Naive thymus-derived CD8-positive, alpha-beta T cell (primary cell): ENCODE data around the gene LRRK1. TPM values are rescaled to one million over a fixed set of nuclear protein-coding genes. Genes with fewer than 3 reads are reported as not detected.

ENCODE experiments used
- ATAC-seq, 2 donors: fragments of 150-1000 bp; cut with Tn5 transposase in 1 of 2; sonication (Bioruptor Pico), chemical (Tn5 transposase) in 1 of 2; 1 replicate in 1 of 2; 2 replicates in 1 of 2; pipeline ENCODE4 v1.10.0; 2021; ENCODE audit warnings: mild to moderate bottlenecking in 2 of 2, moderate library complexity in 2 of 2
- POLR2A ChIA-PET: fragments of 350-600 bp; sonication (Branson Sonifier 250); formaldehyde crosslinking; loops from one replicate; lab custom pipeline; 2021; ENCODE audit warnings: antibody characterized with exemption; lab: Charles Lee
- DNase-seq, 10 donors: peaks; one replicate each; pipeline versions ENCODE4 v3.0.0 to v3.0.0-alpha.2; 2020 to 2022
- H3K27ac Mint-ChIP-seq, 10 donors: one replicate each; pipeline ENCODE4 v1.8.0; 2020 to 2022; ENCODE audit warnings: mild to moderate bottlenecking in 10 of 10, mixed read lengths in 10 of 10, moderate library complexity in 4 of 10, inconsistent platforms in 1 of 10
- H3K27me3 Mint-ChIP-seq, 5 donors: one replicate each; pipeline ENCODE4 v1.8.0; 2021 to 2022; ENCODE audit warnings: mixed read lengths in 5 of 5
- H3K36me3 Mint-ChIP-seq, 3 donors: one replicate each; pipeline ENCODE4 v1.8.0; 2020 to 2022; ENCODE audit warnings: mixed read lengths in 3 of 3, mild to moderate bottlenecking in 2 of 3, inconsistent platforms in 1 of 3
- H3K4me1 Mint-ChIP-seq, 4 donors: one replicate each; pipeline ENCODE4 v1.8.0; 2021 to 2022; ENCODE audit warnings: mixed read lengths in 4 of 4
- H3K4me3 Mint-ChIP-seq, 10 donors: one replicate each; pipeline ENCODE4 v1.8.0; 2020 to 2022; ENCODE audit warnings: mild to moderate bottlenecking in 10 of 10, mixed read lengths in 10 of 10, moderate library complexity in 6 of 10, inconsistent platforms in 1 of 10
- H3K9me3 Mint-ChIP-seq, 9 donors: one replicate each; pipeline ENCODE4 v1.8.0; 2020 to 2022; ENCODE audit warnings: mixed read lengths in 9 of 9, mild to moderate bottlenecking in 3 of 9, inconsistent platforms in 1 of 9, moderate library complexity in 1 of 9
- polyA plus RNA-seq, 3 donors: library from polyadenylated mRNA; unstranded; fragments of 300-500 nt; fragmentation: Illumina TruSeq; gene quantifications; one replicate each; pipeline ENCODE4 v1.2.3, GENCODE V29; 2021
- total RNA-seq, 8 experiments: library from RNA in 2 of 8; stranded (reverse) in 2 of 8; gene quantifications; one replicate each; pipeline ENCODE4 v1.2.3 and lab custom pipeline; 2021 to 2026

The LRRK1 gene
- total and polyA plus RNA-seq, 5 experiments from 2014 or later, result 0.78 to 2.7 TPM; not detected in 3

DNA sequence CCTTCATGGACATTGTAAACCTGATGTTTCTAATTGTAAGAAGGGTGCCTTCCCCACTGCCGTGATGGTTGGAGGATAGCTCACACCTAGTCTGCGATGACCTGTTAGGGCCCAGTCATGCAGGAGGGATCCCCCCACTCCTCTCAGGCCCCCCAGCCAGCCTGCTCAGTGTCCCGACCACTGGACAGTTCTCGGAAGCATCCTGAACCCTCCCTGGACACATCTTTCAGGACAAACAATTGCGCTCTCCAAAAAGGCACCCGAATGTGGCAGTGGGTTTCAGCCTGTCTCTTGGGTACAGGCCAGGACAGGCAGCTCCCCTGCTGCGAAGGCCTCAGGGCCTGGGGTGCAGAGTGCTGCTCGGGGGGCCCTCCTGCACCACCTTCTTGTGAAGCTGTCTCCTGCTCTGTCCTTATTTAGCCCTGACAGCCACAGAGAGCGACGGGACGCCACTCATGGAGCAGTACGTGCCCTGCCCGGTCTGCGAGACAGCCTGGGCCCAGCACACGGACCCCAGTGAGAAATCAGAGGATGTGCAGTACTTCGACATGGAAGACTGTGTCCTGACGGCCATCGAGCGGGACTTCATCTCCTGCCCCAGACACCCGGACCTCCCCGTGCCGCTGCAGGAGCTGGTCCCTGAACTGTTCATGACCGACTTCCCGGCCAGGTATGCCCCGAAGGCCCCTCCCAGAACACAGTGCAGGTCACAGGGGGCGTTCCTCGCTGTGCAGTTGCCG lies 132.3 kb downstream of the LRRK1 start:
- no peaks in the 10 kb centered on the region for H3K9me3 Mint-ChIP-seq
- ATAC-seq, result no peak
- H3K36me3 Mint-ChIP-seq, result no peaks in the 10 kb centered on the region
- peaks cover 0 to 5% (median 0%) of the 10 kb centered on the region in 5 donors for H3K27me3 Mint-ChIP-seq
- no peak overlapping the region for H3K4me3 Mint-ChIP-seq
- H3K27ac Mint-ChIP-seq, result no peak overlapping the region
- H3K4me1 Mint-ChIP-seq, result no peaks in the 10 kb centered on the region
- DNase-seq, result peak in 1 of 10 donors; percentile 14
- POLR2A ChIA-PET, result no interaction called here

DNA sequence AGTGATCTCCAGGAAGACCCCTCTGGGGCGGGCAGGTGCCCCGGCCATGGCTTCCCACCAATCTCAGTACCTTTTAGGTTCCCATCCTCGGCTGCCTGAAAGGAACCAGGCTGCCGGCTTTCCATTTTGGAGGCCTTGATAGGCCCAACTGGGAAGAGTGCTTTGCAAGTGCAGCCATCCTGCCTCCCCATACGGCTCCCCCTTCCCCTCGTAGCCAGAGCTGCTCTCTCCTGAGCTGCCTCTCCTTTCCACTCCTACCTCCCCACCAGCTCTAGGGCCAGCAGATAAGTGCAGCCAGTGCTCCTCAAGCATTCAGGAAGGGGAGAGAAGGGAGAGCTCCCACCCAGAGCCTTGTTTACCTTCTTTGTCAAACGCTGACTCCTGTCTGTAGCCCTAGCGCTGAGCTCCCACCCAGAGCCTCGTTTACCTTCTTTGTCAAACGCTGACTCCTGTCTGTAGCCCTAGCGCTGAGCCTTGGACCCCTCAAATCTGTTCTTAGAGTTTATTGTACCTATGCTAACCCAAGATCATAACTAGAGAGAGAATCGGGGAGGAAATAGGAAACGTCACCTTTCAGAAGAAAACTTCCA lies 133.0 kb downstream of the LRRK1 start:
- no peaks in the 10 kb centered on the region for H3K4me1 Mint-ChIP-seq
- ATAC-seq (no peak), DNase-seq (peak in 1 of 10 donors; percentile 10)
- H3K27ac Mint-ChIP-seq, result no peak overlapping the region
- H3K36me3 Mint-ChIP-seq, result no peaks in the 10 kb centered on the region
- POLR2A ChIA-PET, result no interaction called here
- no peaks in the 10 kb centered on the region for H3K9me3 Mint-ChIP-seq
- peaks cover 0 to 3% (median 0%) of the 10 kb centered on the region in 5 donors for H3K27me3 Mint-ChIP-seq
- no peak overlapping the region for H3K4me3 Mint-ChIP-seq

DNA sequence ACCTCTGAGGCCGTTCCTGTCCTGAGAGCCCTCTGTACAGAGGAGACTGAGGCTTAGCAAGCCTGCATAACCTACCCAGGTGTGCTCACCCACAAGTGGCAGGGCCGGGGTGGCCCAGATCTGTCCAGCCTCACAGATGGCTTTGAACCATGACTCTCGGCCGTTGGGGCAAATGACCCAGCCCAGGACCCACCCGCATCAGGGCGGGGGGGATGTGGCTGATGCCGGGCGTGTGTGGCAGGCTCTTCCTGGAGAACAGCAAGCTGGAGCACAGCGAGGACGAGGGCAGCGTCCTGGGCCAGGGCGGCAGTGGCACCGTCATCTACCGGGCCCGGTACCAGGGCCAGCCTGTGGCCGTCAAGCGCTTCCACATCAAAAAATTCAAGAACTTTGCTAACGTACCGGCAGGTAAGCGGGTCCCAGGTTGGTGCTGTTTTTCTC lies 133.5 kb downstream of the LRRK1 start:
- Mint-ChIP-seq H3K4me3 (no peak overlapping the region), H3K9me3 (no peaks in the 10 kb centered on the region), H3K27ac (no peak overlapping the region), H3K27me3 (peaks cover 0 to 3% (median 0%) of the 10 kb centered on the region in 5 donors), H3K4me1 (no peaks in the 10 kb centered on the region), H3K36me3 (no peaks in the 10 kb centered on the region)
- ATAC-seq (no peak), DNase-seq (peak in 1 of 10 donors; percentile 14)
- POLR2A ChIA-PET, result no interaction called here

GRCh38 chr15:101053261-101053660 lies 134.1 kb downstream of the LRRK1 start:
- ATAC-seq, result no peak
- Mint-ChIP-seq H3K27me3 (peaks cover 0 to 3% (median 0%) of the 10 kb centered on the region in 5 donors), H3K9me3 (no peaks in the 10 kb centered on the region), H3K27ac (no peak overlapping the region), H3K36me3 (no peaks in the 10 kb centered on the region), H3K4me1 (no peaks in the 10 kb centered on the region), H3K4me3 (no peak overlapping the region)
- POLR2A ChIA-PET, result no interaction called here
- DNase-seq, result peak in 1 of 10 donors; percentile 14

DNA sequence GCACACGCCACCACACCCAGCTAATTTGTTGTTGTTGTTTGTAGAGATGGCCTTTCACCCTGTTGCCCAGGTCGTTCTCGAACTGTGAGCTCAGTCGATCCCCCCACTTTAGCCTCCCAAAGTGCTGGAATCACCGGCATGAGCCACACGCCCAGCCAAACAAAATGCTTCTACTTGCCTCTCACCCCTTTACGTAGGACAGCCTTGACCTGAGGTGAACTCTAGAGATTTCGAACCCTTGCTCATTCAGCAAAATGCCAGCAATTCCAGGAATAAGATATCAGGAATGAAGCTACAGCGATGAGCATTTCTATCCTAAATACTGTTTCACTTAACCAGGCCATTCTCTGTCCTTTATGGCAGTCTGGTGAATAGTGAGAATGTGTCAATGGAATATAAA lies 135.0 kb downstream of the LRRK1 start:
- H3K27ac Mint-ChIP-seq, result no peak overlapping the region
- ATAC-seq (no peak), DNase-seq (no peak)
- no peaks in the 10 kb centered on the region for H3K36me3 Mint-ChIP-seq
- peaks cover 0 to 3% (median 0%) of the 10 kb centered on the region in 5 donors for H3K27me3 Mint-ChIP-seq
- H3K4me3 Mint-ChIP-seq, result no peak overlapping the region
- no peaks in the 10 kb centered on the region for H3K9me3 Mint-ChIP-seq
- POLR2A ChIA-PET, result no interaction called here
- H3K4me1 Mint-ChIP-seq, result no peaks in the 10 kb centered on the region

- ATAC-seq (no peak), DNase-seq (peak in 1 of 10 donors; percentile 1)
- no peaks in the 10 kb centered on the region for H3K9me3 Mint-ChIP-seq
- H3K4me3 Mint-ChIP-seq, result no peak overlapping the region
- POLR2A ChIA-PET, result no interaction called here
- peaks cover 0 to 3% (median 0%) of the 10 kb centered on the region in 5 donors for H3K27me3 Mint-ChIP-seq
- H3K27ac Mint-ChIP-seq, result no peak overlapping the region
- peaks cover 0 to under 1% (median 0%) of the 10 kb centered on the region in 4 donors for H3K4me1 Mint-ChIP-seq
- H3K36me3 Mint-ChIP-seq, result no peaks in the 10 kb centered on the region
Measured at GRCh38 chr15:101054991-101055390, 135.8 kb downstream of the LRRK1 start.

DNA sequence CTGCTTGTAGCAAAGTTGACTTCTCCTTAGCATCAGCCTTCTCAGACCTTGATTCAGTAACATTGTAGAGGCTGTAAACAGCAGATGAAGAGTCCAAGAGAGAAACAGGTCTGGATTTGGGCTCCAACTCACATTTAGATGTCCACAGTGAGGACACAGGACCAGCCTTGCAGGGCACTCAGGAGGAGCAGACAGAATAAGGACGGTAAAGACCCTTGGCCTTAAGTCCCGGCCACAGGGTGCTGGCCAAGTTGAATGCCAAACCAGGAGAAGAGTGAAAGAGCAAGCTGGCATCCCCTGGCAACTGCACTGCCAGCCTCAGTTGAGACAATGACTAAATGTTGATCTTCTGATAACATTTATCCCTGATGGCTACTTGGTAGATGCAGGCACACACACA lies 136.3 kb downstream of the LRRK1 start:
- POLR2A ChIA-PET, result no interaction called here
- Mint-ChIP-seq H3K4me3 (no peak overlapping the region), H3K9me3 (no peaks in the 10 kb centered on the region), H3K27ac (no peak overlapping the region), H3K27me3 (peaks cover 0 to 3% (median 0%) of the 10 kb centered on the region in 5 donors), H3K4me1 (peaks cover 0 to 2% (median 0%) of the 10 kb centered on the region in 4 donors), H3K36me3 (no peaks in the 10 kb centered on the region)
- DNase-seq (peak in 1 of 10 donors; percentile 3), ATAC-seq (no peak)

- ATAC-seq (no peak), DNase-seq (peak in 1 of 10 donors; percentile 6)
- H3K4me3 Mint-ChIP-seq, result no peak overlapping the region
- H3K27me3 Mint-ChIP-seq, result peaks cover 0 to 3% (median 0%) of the 10 kb centered on the region in 5 donors
- H3K27ac Mint-ChIP-seq, result peak overlapping the region in 2 of 10 donors; percentile 6 to 24
- H3K9me3 Mint-ChIP-seq, result no peaks in the 10 kb centered on the region
- H3K4me1 Mint-ChIP-seq, result peaks cover 0 to 2% (median 0%) of the 10 kb centered on the region in 4 donors
- H3K36me3 Mint-ChIP-seq, result no peaks in the 10 kb centered on the region
- POLR2A ChIA-PET, result no interaction called here
Measured at GRCh38 chr15:101056366-101057334, 137.5 kb downstream of the LRRK1 start.

- Mint-ChIP-seq H3K4me3 (no peak overlapping the region), H3K4me1 (peaks cover 0 to 2% (median 0%) of the 10 kb centered on the region in 4 donors), H3K9me3 (no peaks in the 10 kb centered on the region), H3K36me3 (no peaks in the 10 kb centered on the region), H3K27ac (no peak overlapping the region), H3K27me3 (peaks cover 0 to 3% (median 0%) of the 10 kb centered on the region in 5 donors)
- ATAC-seq (no peak), DNase-seq (peak in 1 of 10 donors; percentile 6)
- POLR2A ChIA-PET, result no interaction called here
Measured at GRCh38 chr15:101057841-101058407, 138.8 kb downstream of the LRRK1 start.

DNA sequence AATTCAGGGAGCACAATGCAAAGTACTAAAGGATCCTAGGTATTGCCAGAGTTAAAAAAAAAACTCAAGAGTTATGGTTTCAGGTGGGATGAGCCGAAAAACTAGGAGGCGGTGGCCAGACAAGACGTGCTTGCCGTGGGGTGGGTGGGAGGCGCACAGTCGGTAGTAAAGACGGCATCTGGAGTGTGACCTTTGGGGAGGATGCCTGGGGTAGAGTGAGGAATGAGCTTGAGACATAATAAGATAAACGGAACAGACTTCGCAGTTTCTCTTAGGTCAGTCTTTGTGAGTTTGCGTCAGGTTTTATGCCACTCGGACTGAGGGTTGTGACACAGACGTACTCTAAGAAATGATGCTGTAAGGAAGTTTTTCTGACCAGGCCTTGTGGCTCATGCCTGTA lies 139.6 kb downstream of the LRRK1 start:
- H3K27ac Mint-ChIP-seq, result no peak overlapping the region
- ATAC-seq, result no peak
- POLR2A ChIA-PET, result no interaction called here
- no peak overlapping the region for H3K4me3 Mint-ChIP-seq
- no peaks in the 10 kb centered on the region for H3K9me3 Mint-ChIP-seq
- no peaks in the 10 kb centered on the region for H3K36me3 Mint-ChIP-seq
- H3K4me1 Mint-ChIP-seq, result peaks cover 0 to 5% (median 0%) of the 10 kb centered on the region in 4 donors
- peaks cover 0 to 3% (median 0%) of the 10 kb centered on the region in 5 donors for H3K27me3 Mint-ChIP-seq
- DNase-seq, result no peak

- Mint-ChIP-seq H3K4me3 (no peak overlapping the region), H3K27ac (no peak overlapping the region), H3K27me3 (peaks cover 0 to 3% (median 0%) of the 10 kb centered on the region in 5 donors), H3K4me1 (peaks cover 0 to 5% (median 0%) of the 10 kb centered on the region in 4 donors), H3K36me3 (no peaks in the 10 kb centered on the region), H3K9me3 (no peaks in the 10 kb centered on the region)
- POLR2A ChIA-PET, result no interaction called here
- DNase-seq, result peak in 1 of 10 donors; percentile 7
- no peak for ATAC-seq
Measured at GRCh38 chr15:101059381-101060341, 140.5 kb downstream of the LRRK1 start.
